AG08396 (cell line): ENCODE data around the gene FADS1.
A peak's percentile ranks its signal among the peaks of the same experiment; 100 is the strongest.

ENCODE experiments used
- DNase-seq: peaks from one replicate; pipeline ENCODE4 v3.0.0; 2012; ENCODE audit warnings: low spot score, mixed read lengths

Gene FADS1

GRCh38 chr11:61846362-61847020 lies 29.7 kb upstream of the FADS1 start:
- no peak for DNase-seq

GRCh38 chr11:61844909-61845565 lies 28.2 kb upstream of the FADS1 start:
- DNase-seq, result no peak

- no peak for DNase-seq
Observed at GRCh38 chr11:61842528-61842820, 25.7 kb upstream of the FADS1 start.

- no peak for DNase-seq
Observed at GRCh38 chr11:61841636-61842527, 25.1 kb upstream of the FADS1 start.

- no peak for DNase-seq
Observed at GRCh38 chr11:61840371-61840770, 23.6 kb upstream of the FADS1 start.

GRCh38 chr11:61839742-61840141 lies 22.9 kb upstream of the FADS1 start:
- DNase-seq, result no peak

- no peak for DNase-seq
Observed at GRCh38 chr11:61838921-61839320, 22.1 kb upstream of the FADS1 start.

- DNase-seq, result no peak
Observed at GRCh38 chr11:61838501-61838900, 21.7 kb upstream of the FADS1 start.

- DNase-seq, result no peak
Observed at GRCh38 chr11:61837411-61838005, 20.7 kb upstream of the FADS1 start.

GRCh38 chr11:61836193-61836592 lies 19.4 kb upstream of the FADS1 start:
- DNase-seq, result no peak

- DNase-seq, result peak; percentile 54
Observed at GRCh38 chr11:61834278-61835048, 17.7 kb upstream of the FADS1 start.

- no peak for DNase-seq
Observed at GRCh38 chr11:61833926-61834277, 17.1 kb upstream of the FADS1 start.

GRCh38 chr11:61833471-61833870 lies 16.7 kb upstream of the FADS1 start:
- no peak for DNase-seq

GRCh38 chr11:61832754-61833153 lies 16.0 kb upstream of the FADS1 start:
- DNase-seq, result no peak

GRCh38 chr11:61832207-61832606 lies 15.4 kb upstream of the FADS1 start:
- no peak for DNase-seq

GRCh38 chr11:61830237-61831105 lies 13.7 kb upstream of the FADS1 start:
- peak; percentile 59 for DNase-seq

- DNase-seq, result no peak
Observed at GRCh38 chr11:61829806-61830205, 13.0 kb upstream of the FADS1 start.

- DNase-seq, result peak; percentile 56
Observed at GRCh38 chr11:61828629-61829407, 12.0 kb upstream of the FADS1 start.

- DNase-seq, result no peak
Observed at GRCh38 chr11:61828379-61828628, 11.5 kb upstream of the FADS1 start.

- DNase-seq, result peak; percentile 94
Observed at GRCh38 chr11:61827571-61828378, 11.0 kb upstream of the FADS1 start, which contains the start of gene FADS2. FADS2 (plus strand) TSS chr11:61828300; CDS start chr11:61828391, 91 bp downstream.
